HCT116 (cell line): ENCODE data around the gene SELENOM. TPM values are rescaled to one million over a fixed set of nuclear protein-coding genes. Genes with fewer than 3 reads are reported as not detected.

Source experiments
- ATAC-seq: fragments of 200-7000 bp; cut with Tn5 transposase; 2 replicates; pipeline ENCODE4 v1.9.1; 2020; ENCODE audit warnings: mild to moderate bottlenecking, moderate library complexity
- BruUV-seq: library from RNA; stranded (reverse); fragments of 400-500 nt; replicated peaks from 2 replicates; lab custom pipeline; 2021; lab: Mats Ljungman, UMichigan
- CTCF ChIA-PET: fragments of 300-600 bp; sonication (Branson Sonifier 250); formaldehyde crosslinking; loops from one replicate; lab custom pipeline; 2021; ENCODE audit warnings: antibody characterized with exemption; lab: Charles Lee
- POLR2A ChIA-PET: fragments of 300-600, 350-600 bp; sonication (Branson Sonifier 250); formaldehyde crosslinking; loops from one replicate; lab custom pipeline; 2021; ENCODE audit warnings: antibody characterized with exemption; lab: Charles Lee
- RAD21 ChIA-PET, 2 experiments: fragments of 300-600 bp; sonication (Branson Sonifier 250); formaldehyde crosslinking; loops; one replicate each; lab custom pipeline; 2023; ENCODE audit warnings: low total read pairs in 2 of 2; ENCODE audit not compliant: uncharacterized antibody in 2 of 2, unreplicated experiment in 2 of 2, low non-redundant PET in 1 of 2; lab: Charles Lee
- DNase-seq: peaks from one replicate; pipeline ENCODE4 v3.0.0-alpha.2; 2010; ENCODE audit warnings: low read depth, low spot score
- H2AFZ ChIP-seq: fragments of 200-600 bp; shearing (Covaris generic), sonication (generic); 2 replicates; pipeline ENCODE4 v1.6.1; 2017; ENCODE audit warnings: low read depth, mixed run types, mixed read lengths, antibody characterized with exemption, low read length; ENCODE audit not compliant: poor library complexity, severe bottlenecking
- H3K27ac ChIP-seq: 2 replicates; pipeline ENCODE4 v1.5.1; 2012; ENCODE audit warnings: low read depth, low read length
- H3K27me3 ChIP-seq: fragments of 200-600 bp; sonication (generic); 2 replicates; pipeline ENCODE4 v1.6.1; 2016; ENCODE audit warnings: mixed run types, low read length, mixed read lengths; ENCODE audit not compliant: insufficient read depth
- H3K36me3 ChIP-seq, 2 experiments: fragments of 200-500 bp in 1 of 2; fragments of 200-600 bp in 1 of 2; sonication (Bioruptor generic) in 1 of 2; sonication (generic) in 1 of 2; 2 replicates each; pipeline versions ENCODE4 v1.5.1 to v1.6.1; 2014 to 2016; ENCODE audit warnings: low read length in 2 of 2, inconsistent platforms in 1 of 2, mixed read lengths in 1 of 2, mixed run types in 1 of 2; ENCODE audit not compliant: insufficient read depth in 2 of 2, control insufficient read depth in 1 of 2
- H3K4me1 ChIP-seq, 2 experiments: fragments of 200-600 bp in 1 of 2; sonication (generic) in 1 of 2; 2 replicates each; pipeline versions ENCODE4 v1.5.1 to v1.6.1; 2012 to 2017; ENCODE audit warnings: low read length in 2 of 2, inconsistent platforms in 1 of 2, mild to moderate bottlenecking in 1 of 2, mixed read lengths in 1 of 2, mixed run types in 1 of 2, moderate library complexity in 1 of 2; ENCODE audit not compliant: insufficient read depth in 2 of 2, control insufficient read depth in 1 of 2
- H3K4me2 ChIP-seq: fragments of 200-600 bp; sonication (generic); 2 replicates; pipeline ENCODE4 v1.6.1; 2017; ENCODE audit warnings: mixed run types, low read length, mixed read lengths
- H3K4me3 ChIP-seq, 2 experiments: fragments of 200-600 bp in 1 of 2; sonication (generic) in 1 of 2; replicated peaks in 1 of 2; 2 replicates each; pipeline ENCODE4 v1.5.1; 2011 to 2016; ENCODE audit warnings: low read length in 2 of 2, control low read depth in 1 of 2, low read depth in 1 of 2, mild to moderate bottlenecking in 1 of 2, mixed read lengths in 1 of 2, mixed run types in 1 of 2
- H3K79me2 ChIP-seq: fragments of 200-600 bp; sonication (generic); 2 replicates; pipeline ENCODE4 v1.6.1; 2017; ENCODE audit warnings: mild to moderate bottlenecking, mixed run types, low read length, moderate library complexity, mixed read lengths; ENCODE audit not compliant: insufficient read depth
- H3K9ac ChIP-seq: fragments of 200-600 bp; sonication (generic); 2 replicates; pipeline ENCODE4 v1.6.1; 2016; ENCODE audit warnings: low read length, mixed read lengths
- H3K9me2 ChIP-seq: fragments of 200-600 bp; sonication (generic), shearing (Covaris generic); 2 replicates; pipeline ENCODE4 v1.6.1; 2017; ENCODE audit warnings: mixed run types, mild to moderate bottlenecking, moderate library complexity; ENCODE audit not compliant: insufficient read depth
- H3K9me3 ChIP-seq, 2 experiments: fragments of 200-500 bp in 1 of 2; fragments of 200-600 bp in 1 of 2; sonication (Bioruptor generic) in 1 of 2; sonication (generic) in 1 of 2; 2 replicates each; pipeline ENCODE4 v1.6.1; 2014 to 2017; ENCODE audit warnings: low read length in 2 of 2, mixed read lengths in 2 of 2, inconsistent platforms in 1 of 2, low read depth in 1 of 2, mild to moderate bottlenecking in 1 of 2, mixed run types in 1 of 2, moderate library complexity in 1 of 2; ENCODE audit not compliant: control insufficient read depth in 1 of 2, insufficient read depth in 1 of 2
- H4K20me1 ChIP-seq: fragments of 200-600 bp; sonication (generic), shearing (Covaris generic); 2 replicates; pipeline ENCODE4 v1.6.1; 2017; ENCODE audit warnings: mixed run types, mild to moderate bottlenecking, moderate library complexity; ENCODE audit not compliant: insufficient read depth
- CBX3 ChIP-seq: IDR thresholded peaks from 2 replicates; pipeline ENCODE4 v1.6.1; 2012; ENCODE audit warnings: low read depth
- CTCF ChIP-seq, 3 experiments: fragments of 200-600 bp in 1 of 3; sonication (generic) in 1 of 3; IDR thresholded peaks in 2 of 3; conservative IDR thresholded peaks in 1 of 3; 2 replicates each; pipeline ENCODE4 v1.5.1; 2012 to 2017; ENCODE audit warnings: low read depth in 2 of 3, low read length in 2 of 3, antibody characterized with exemption in 1 of 3, borderline replicate concordance in 1 of 3, control low read depth in 1 of 3, mild to moderate bottlenecking in 1 of 3, mixed read lengths in 1 of 3, mixed run types in 1 of 3, moderate library complexity in 1 of 3; ENCODE audit not compliant: insufficient read depth in 1 of 3
- EZH2phosphoT487 ChIP-seq: fragments of 200-600 bp; IDR thresholded peaks from 2 replicates; pipeline ENCODE4 v1.6.1; 2018; ENCODE audit warnings: antibody characterized with exemption, borderline replicate concordance
- POLR2AphosphoS5 ChIP-seq: IDR thresholded peaks from 2 replicates; pipeline ENCODE4 v1.6.1; 2011; ENCODE audit warnings: mild to moderate bottlenecking, low read depth, low read length, moderate library complexity
- RAD21 ChIP-seq: IDR thresholded peaks from 2 replicates; pipeline ENCODE4 v1.6.1; 2012; ENCODE audit warnings: low read depth, mild to moderate bottlenecking
- SP1 ChIP-seq: IDR thresholded peaks from 2 replicates; pipeline ENCODE4 v1.6.1; 2012; ENCODE audit warnings: low read depth
- ZNF274 ChIP-seq: fragments of 200-500 bp; sonication (Bioruptor generic); IDR thresholded peaks from 2 replicates; pipeline ENCODE4 v1.6.1; 2014; ENCODE audit warnings: mild to moderate bottlenecking, low read depth, low read length, inconsistent platforms
- intact Hi-C: fragments of 100-400 bp; cut with micrococcal nuclease; formaldehyde crosslinking; loops from 2 replicates; pipeline ENCODE4 v1.10.0; 2022
- total RNA-seq: library from RNA; stranded (reverse); gene quantifications from one replicate; pipeline ENCODE4 v1.2.1, GENCODE V29; 2021; ENCODE audit not compliant: unreplicated experiment
- TF ChIP-seq, protein P1 (sequence below): IDR thresholded peaks from 2 replicates; pipeline ENCODE4 v1.6.1; 2012; ENCODE audit warnings: low read depth

Gene SELENOM
- total RNA-seq, 1 experiment from 2014 or later = 65.6 TPM

DNA sequence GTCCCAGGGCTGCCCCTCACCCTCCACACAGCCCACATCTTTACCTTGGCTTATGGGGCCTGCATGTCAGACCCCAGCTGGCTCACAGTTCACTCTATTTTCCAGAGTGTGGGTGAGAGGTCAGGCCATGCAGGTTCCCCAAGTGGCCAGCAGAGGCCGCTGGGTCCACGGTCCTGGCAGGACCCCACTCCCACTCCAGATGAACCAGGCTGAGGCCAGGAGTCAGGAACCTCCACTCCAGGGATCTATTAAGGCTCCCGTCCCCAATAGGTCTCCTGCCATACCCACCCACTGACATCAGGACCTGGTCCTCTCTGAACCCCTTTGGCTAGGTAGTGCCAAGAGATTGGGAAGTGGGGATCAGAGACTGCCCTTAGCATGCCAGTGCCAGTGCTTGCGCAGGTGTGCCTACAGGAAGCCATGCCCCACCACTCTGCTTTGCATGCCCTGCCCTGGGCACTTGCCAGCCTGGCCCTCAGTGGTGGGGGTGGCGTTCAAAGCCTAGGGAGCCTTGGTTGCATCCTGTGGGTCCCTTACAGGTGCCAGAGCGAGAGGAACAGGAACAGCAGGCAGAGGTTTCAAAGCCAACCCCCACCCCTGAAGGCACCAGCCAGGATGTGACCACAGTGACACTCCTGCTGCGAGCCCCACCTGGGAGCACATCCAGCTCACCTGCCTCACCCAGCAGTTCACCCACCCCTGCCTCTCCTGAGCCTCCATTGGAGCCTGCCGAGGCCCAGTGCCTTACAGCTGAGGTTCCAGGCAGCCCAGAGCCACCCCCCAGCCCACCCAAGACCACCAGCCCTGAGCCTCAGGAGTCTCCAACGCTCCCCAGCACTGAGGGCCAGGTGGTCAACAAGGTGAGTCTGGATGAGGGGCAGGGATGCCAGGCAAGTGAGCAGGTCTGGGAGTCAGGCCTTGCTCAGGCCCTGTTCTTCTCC lies 17.9 kb downstream of the SELENOM start:
- ATAC-seq = no peak
- no peak overlapping the region for H3K27ac ChIP-seq
- ChIA-PET POLR2A (no interaction called here), RAD21 (no interaction called here), CTCF (interaction anchor here (0.6 to 1.1 kb wide), 3 partner anchors 18 to 143 kb away, joined by 3 to 4 read pairs (median 4); partner anchors contain the start of gene SELENOM)
- peaks cover 0 to 25% of the 10 kb centered on the region in 2 experiments; a peak in 2 of 4 replicates for H3K4me1 ChIP-seq
- H2AFZ ChIP-seq = no peak overlapping the region
- TF ChIP-seq ZNF274 = no peak
- no peak for TF ChIP-seq RAD21
- no peak for TF ChIP-seq CBX3
- no peak for TF ChIP-seq EZH2phosphoT487
- no peak for TF ChIP-seq SP1
- TF ChIP-seq CTCF (IDR thresholded peaks at IDR 0.05 in 2 of 3, conservative IDR thresholded peaks at IDR 0.05 in 1 of 3; ENCODE audit: borderline replicate concordance in 1 of 3, insufficient read depth in 1 of 3, low read depth in 2 of 3, low read length in 2 of 3) = peak in 2 of 3 experiments; percentile 82 to 83; a peak in 4 of 6 replicates
- TF ChIP-seq, protein P1, sequence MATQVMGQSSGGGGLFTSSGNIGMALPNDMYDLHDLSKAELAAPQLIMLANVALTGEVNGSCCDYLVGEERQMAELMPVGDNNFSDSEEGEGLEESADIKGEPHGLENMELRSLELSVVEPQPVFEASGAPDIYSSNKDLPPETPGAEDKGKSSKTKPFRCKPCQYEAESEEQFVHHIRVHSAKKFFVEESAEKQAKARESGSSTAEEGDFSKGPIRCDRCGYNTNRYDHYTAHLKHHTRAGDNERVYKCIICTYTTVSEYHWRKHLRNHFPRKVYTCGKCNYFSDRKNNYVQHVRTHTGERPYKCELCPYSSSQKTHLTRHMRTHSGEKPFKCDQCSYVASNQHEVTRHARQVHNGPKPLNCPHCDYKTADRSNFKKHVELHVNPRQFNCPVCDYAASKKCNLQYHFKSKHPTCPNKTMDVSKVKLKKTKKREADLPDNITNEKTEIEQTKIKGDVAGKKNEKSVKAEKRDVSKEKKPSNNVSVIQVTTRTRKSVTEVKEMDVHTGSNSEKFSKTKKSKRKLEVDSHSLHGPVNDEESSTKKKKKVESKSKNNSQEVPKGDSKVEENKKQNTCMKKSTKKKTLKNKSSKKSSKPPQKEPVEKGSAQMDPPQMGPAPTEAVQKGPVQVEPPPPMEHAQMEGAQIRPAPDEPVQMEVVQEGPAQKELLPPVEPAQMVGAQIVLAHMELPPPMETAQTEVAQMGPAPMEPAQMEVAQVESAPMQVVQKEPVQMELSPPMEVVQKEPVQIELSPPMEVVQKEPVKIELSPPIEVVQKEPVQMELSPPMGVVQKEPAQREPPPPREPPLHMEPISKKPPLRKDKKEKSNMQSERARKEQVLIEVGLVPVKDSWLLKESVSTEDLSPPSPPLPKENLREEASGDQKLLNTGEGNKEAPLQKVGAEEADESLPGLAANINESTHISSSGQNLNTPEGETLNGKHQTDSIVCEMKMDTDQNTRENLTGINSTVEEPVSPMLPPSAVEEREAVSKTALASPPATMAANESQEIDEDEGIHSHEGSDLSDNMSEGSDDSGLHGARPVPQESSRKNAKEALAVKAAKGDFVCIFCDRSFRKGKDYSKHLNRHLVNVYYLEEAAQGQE = no peak
- TF ChIP-seq POLR2AphosphoS5 = no peak
- no TSS peak for BruUV-seq
- H3K4me2 ChIP-seq = no peak overlapping the region
- no peak for DNase-seq
- H3K36me3 ChIP-seq = peaks cover 33 to 44% of the 10 kb centered on the region in 2 experiments; a peak in 3 of 4 replicates
- no peaks in the 10 kb centered on the region for H3K9me2 ChIP-seq
- H3K79me2 ChIP-seq = peaks cover 21% of the 10 kb centered on the region
- no peaks in the 10 kb centered on the region for H3K9me3 ChIP-seq
- no peak overlapping the region for H3K4me3 ChIP-seq
- no peaks in the 10 kb centered on the region for H3K27me3 ChIP-seq
- no peaks in the 10 kb centered on the region for H4K20me1 ChIP-seq
- no peak overlapping the region for H3K9ac ChIP-seq
- intact Hi-C loops = loop anchor here (1.0 to 10.0 kb wide), 3 partner anchors 60 to 665 kb away; partner anchors contain the start of gene MTFP1
